Measurements from ENCODE around the gene DNAJB9. TPM values are rescaled to one million over a fixed set of nuclear protein-coding genes. Genes with fewer than 3 reads are reported as not detected.

Gene DNAJB9
- total and polyA plus RNA-seq, 10 of the 15 experiments (the other 5 are each of a cell fraction or from before 2014, with no cell fraction given), result 4.5 to 20.9 (median 8.8) TPM

DNA sequence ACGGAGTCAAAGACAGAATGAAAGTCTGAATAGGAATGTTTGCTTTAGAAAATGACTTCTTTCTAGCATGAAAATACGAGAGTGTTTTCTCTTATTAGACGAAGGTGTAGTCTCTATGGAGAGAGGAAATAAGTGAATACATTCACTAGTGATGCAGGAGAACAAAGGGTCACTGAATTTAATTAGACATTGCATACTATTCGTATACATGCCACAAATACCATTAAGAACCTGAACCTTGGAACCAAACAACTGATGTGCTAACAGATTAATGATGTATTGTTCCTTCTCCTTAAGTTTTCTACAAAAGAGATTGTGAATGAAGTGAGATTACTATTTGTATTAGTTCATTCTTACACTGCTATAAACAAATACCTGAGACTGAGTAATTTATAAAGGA lies 10.4 kb upstream of the DNAJB9 start:
- Histone ChIP-seq H3K27me3 (replicated peaks in 1 of 2; ENCODE audit: control insufficient read depth in 2 of 2, insufficient read depth in 2 of 2, low read length in 1 of 2) (no peaks in the 10 kb centered on the region), H3K4me1 (ENCODE audit: control insufficient read depth, insufficient read depth, low read length) (no peaks in the 10 kb centered on the region), H4K20me1 (ENCODE audit: control insufficient read depth, insufficient read depth) (no peaks in the 10 kb centered on the region), H3K27ac (ENCODE audit: control insufficient read depth, insufficient read depth) (no peak overlapping the region), H3K9me3 (replicated peaks; ENCODE audit: control insufficient read depth, insufficient read depth, low read length) (peaks cover 12% of the 10 kb centered on the region; the same call in 2 of the 3 replicates), H3K4me3 (no peak overlapping the region), H3K79me2 (ENCODE audit: control insufficient read depth, insufficient read depth, low read length) (no peaks in the 10 kb centered on the region), H3K4me2 (ENCODE audit: control insufficient read depth, insufficient read depth) (no peak overlapping the region), H2AFZ (ENCODE audit: control insufficient read depth, low read depth, low read length) (no peak overlapping the region), H3K9ac (ENCODE audit: control insufficient read depth, insufficient read depth, low read length) (no peak overlapping the region), H3K36me3 (ENCODE audit: control insufficient read depth in 2 of 2, insufficient read depth in 2 of 2, low read length in 1 of 2) (no peaks in the 10 kb centered on the region)
- intact Hi-C loops (cut with micrococcal nuclease; ENCODE audit: unreplicated experiment), result no loop called here
- DNase-seq (ENCODE audit: low read depth, low spot score) (no peak), ATAC-seq (no peak), FAIRE-seq (no peak)
- no TSS peak for BruUV-seq (replicated peaks)
- in situ Hi-C loops (cut with MboI), result no loop called here
- RAD21 ChIA-PET (ENCODE audit: unreplicated experiment), result no interaction called here
- TF ChIP-seq JUND (IDR thresholded peaks at IDR 0.05; ENCODE audit: low read depth, low read length) (no peak), ESRRA (IDR thresholded peaks at IDR 0.05; ENCODE audit: low read length) (no peak), POLR2A (IDR thresholded peaks at IDR 0.05; ENCODE audit: low read depth, low read length) (no peak), ATF7 (IDR thresholded peaks at IDR 0.05; ENCODE audit: low read depth) (no peak), SP1 (IDR thresholded peaks at IDR 0.05; ENCODE audit: low read depth, low read length) (no peak), DPF2 (IDR thresholded peaks at IDR 0.05) (no peak), CEBPB (IDR thresholded peaks at IDR 0.05; ENCODE audit: borderline replicate concordance in 1 of 2, low read depth in 2 of 2, low read length in 2 of 2) (no peak), CBX3 (IDR thresholded peaks at IDR 0.05; ENCODE audit: borderline replicate concordance, low read depth) (no peak), GABPA (IDR thresholded peaks at IDR 0.05; ENCODE audit: low read depth) (no peak), SRF (IDR thresholded peaks at IDR 0.05; ENCODE audit: low read depth in 2 of 2, low read length in 2 of 2) (no peak), POU2F2 (IDR thresholded peaks at IDR 0.05; ENCODE audit: borderline replicate concordance, low read depth, low read length) (no peak), TARDBP (IDR thresholded peaks at IDR 0.05; ENCODE audit: borderline replicate concordance) (no peak), ZNF217 (IDR thresholded peaks at IDR 0.05) (no peak), NRF1 (conservative IDR thresholded peaks at IDR 0.05; ENCODE audit: low read depth, low read length) (no peak)
- TF ChIP-seq, protein P1, sequence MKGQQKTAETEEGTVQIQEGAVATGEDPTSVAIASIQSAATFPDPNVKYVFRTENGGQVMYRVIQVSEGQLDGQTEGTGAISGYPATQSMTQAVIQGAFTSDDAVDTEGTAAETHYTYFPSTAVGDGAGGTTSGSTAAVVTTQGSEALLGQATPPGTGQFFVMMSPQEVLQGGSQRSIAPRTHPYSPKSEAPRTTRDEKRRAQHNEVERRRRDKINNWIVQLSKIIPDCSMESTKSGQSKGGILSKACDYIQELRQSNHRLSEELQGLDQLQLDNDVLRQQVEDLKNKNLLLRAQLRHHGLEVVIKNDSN (IDR thresholded peaks at IDR 0.05; ENCODE audit: borderline replicate concordance, extremely low read length, insufficient read depth, low read depth, low read length), result no peak
- TF ChIP-seq, protein P2, sequence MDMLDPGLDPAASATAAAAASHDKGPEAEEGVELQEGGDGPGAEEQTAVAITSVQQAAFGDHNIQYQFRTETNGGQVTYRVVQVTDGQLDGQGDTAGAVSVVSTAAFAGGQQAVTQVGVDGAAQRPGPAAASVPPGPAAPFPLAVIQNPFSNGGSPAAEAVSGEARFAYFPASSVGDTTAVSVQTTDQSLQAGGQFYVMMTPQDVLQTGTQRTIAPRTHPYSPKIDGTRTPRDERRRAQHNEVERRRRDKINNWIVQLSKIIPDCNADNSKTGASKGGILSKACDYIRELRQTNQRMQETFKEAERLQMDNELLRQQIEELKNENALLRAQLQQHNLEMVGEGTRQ (IDR thresholded peaks at IDR 0.05; ENCODE audit: borderline replicate concordance, low read depth, low read length), result no peak
- TF ChIP-seq, protein P3, sequence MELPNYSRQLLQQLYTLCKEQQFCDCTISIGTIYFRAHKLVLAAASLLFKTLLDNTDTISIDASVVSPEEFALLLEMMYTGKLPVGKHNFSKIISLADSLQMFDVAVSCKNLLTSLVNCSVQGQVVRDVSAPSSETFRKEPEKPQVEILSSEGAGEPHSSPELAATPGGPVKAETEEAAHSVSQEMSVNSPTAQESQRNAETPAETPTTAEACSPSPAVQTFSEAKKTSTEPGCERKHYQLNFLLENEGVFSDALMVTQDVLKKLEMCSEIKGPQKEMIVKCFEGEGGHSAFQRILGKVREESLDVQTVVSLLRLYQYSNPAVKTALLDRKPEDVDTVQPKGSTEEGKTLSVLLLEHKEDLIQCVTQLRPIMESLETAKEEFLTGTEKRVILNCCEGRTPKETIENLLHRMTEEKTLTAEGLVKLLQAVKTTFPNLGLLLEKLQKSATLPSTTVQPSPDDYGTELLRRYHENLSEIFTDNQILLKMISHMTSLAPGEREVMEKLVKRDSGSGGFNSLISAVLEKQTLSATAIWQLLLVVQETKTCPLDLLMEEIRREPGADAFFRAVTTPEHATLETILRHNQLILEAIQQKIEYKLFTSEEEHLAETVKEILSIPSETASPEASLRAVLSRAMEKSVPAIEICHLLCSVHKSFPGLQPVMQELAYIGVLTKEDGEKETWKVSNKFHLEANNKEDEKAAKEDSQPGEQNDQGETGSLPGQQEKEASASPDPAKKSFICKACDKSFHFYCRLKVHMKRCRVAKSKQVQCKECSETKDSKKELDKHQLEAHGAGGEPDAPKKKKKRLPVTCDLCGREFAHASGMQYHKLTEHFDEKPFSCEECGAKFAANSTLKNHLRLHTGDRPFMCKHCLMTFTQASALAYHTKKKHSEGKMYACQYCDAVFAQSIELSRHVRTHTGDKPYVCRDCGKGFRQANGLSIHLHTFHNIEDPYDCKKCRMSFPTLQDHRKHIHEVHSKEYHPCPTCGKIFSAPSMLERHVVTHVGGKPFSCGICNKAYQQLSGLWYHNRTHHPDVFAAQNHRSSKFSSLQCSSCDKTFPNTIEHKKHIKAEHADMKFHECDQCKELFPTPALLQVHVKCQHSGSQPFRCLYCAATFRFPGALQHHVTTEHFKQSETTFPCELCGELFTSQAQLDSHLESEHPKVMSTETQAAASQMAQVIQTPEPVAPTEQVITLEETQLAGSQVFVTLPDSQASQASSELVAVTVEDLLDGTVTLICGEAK (IDR thresholded peaks at IDR 0.05; ENCODE audit: borderline replicate concordance), result no peak
- TF ChIP-seq, protein P4, sequence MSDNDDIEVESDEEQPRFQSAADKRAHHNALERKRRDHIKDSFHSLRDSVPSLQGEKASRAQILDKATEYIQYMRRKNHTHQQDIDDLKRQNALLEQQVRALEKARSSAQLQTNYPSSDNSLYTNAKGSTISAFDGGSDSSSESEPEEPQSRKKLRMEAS (IDR thresholded peaks at IDR 0.05; ENCODE audit: low read depth, low read length), result no peak
- 95% methylated on average over 4 of the region's 4 CpGs for WGBS (ENCODE audit: insufficient coverage, insufficient replicate concordance, low lambda C conversion rate, missing lambda C conversion rate)
- SMC1A ChIA-PET (ENCODE audit: uncharacterized antibody, unreplicated experiment), result interaction anchor here (1.1 kb wide), 1 partner anchor 33 kb away, joined by 5 read pairs; the partner anchor contains the start of gene PNPLA8
- CTCF ChIA-PET, result interaction anchor here (1.2 kb wide), 1 partner anchor 29 kb away, joined by 3 read pairs; no protein-coding TSS in a partner anchor
- POLR2A ChIA-PET, result interaction anchor here (0.5 to 0.9 kb wide), 2 partner anchors 18 to 33 kb away, joined by 3 to 5 read pairs; partner anchors contain the start of gene PNPLA8
